OCI-LY1 (cell line): ENCODE results near the gene DGKG.

Source experiments
- H2AFZ ChIP-seq: fragments of 200-600 bp; sonication (generic), shearing (Covaris generic); 2 replicates; pipeline ENCODE4 v1.6.0; 2014; ENCODE audit warnings: antibody characterized with exemption, mild to moderate bottlenecking, low read length
- H3F3A ChIP-seq: fragments of 200-600 bp; sonication (generic), shearing (Covaris generic); 2 replicates; pipeline ENCODE4 v1.6.0; 2014; ENCODE audit warnings: mild to moderate bottlenecking, antibody characterized with exemption, low read length, moderate library complexity; ENCODE audit not compliant: insufficient read depth
- H3K27ac ChIP-seq: fragments of 200-600 bp; sonication (generic); 2 replicates; pipeline ENCODE4 v1.5.1; 2014; ENCODE audit warnings: low read length, mixed run types, mild to moderate bottlenecking, low read depth; ENCODE audit not compliant: poor library complexity, severe bottlenecking
- H3K27me3 ChIP-seq: fragments of 200-600 bp; sonication (generic); 2 replicates; pipeline ENCODE4 v1.6.0; 2014; ENCODE audit warnings: antibody characterized with exemption, mild to moderate bottlenecking, low read length, moderate library complexity; ENCODE audit not compliant: insufficient read depth
- H3K36me3 ChIP-seq: fragments of 200-600 bp; sonication (generic); 2 replicates; pipeline ENCODE4 v1.6.1; 2014; ENCODE audit warnings: mild to moderate bottlenecking, antibody characterized with exemption, low read length, moderate library complexity, mixed read lengths; ENCODE audit not compliant: insufficient read depth
- H3K4me1 ChIP-seq: fragments of 200-600 bp; sonication (generic); 2 replicates; pipeline ENCODE4 v1.5.1; 2014; ENCODE audit warnings: mild to moderate bottlenecking, low read length, moderate library complexity; ENCODE audit not compliant: insufficient read depth, severe bottlenecking
- H3K4me2 ChIP-seq: fragments of 200-600 bp; sonication (generic), shearing (Covaris generic); 2 replicates; pipeline ENCODE4 v1.6.1; 2014; ENCODE audit warnings: low read length
- H3K4me3 ChIP-seq: fragments of 200-600 bp; sonication (generic); 2 replicates; pipeline ENCODE4 v1.5.1; 2014; ENCODE audit warnings: low read length, low read depth, mild to moderate bottlenecking, mixed read lengths; ENCODE audit not compliant: poor library complexity, severe bottlenecking
- H3K79me2 ChIP-seq: fragments of 200-600 bp; shearing (Covaris generic); 2 replicates; pipeline ENCODE4 v1.6.1; 2016; ENCODE audit warnings: mixed run types, low read length, mixed read lengths; ENCODE audit not compliant: insufficient read depth
- H3K9ac ChIP-seq: fragments of 200-600 bp; sonication (generic), shearing (Covaris generic); 2 replicates; pipeline ENCODE4 v1.6.1; 2014; ENCODE audit warnings: mild to moderate bottlenecking, low read length, mixed read lengths
- H3K9me2 ChIP-seq: fragments of 200-600 bp; sonication (generic), shearing (Covaris generic); 2 replicates; pipeline ENCODE4 v1.6.1; 2014; ENCODE audit warnings: low read depth, mild to moderate bottlenecking, low read length, mixed read lengths
- H3K9me3 ChIP-seq: fragments of 200-600 bp; shearing (Covaris generic); 2 replicates; pipeline ENCODE4 v1.6.1; 2014; ENCODE audit warnings: low read length, mixed read lengths
- H4K20me1 ChIP-seq: fragments of 200-600 bp; sonication (generic), shearing (Covaris generic); 2 replicates; pipeline ENCODE4 v1.6.0; 2016; ENCODE audit warnings: mild to moderate bottlenecking, low read length; ENCODE audit not compliant: insufficient read depth
- EZH2 ChIP-seq: fragments of 200-600 bp; sonication (generic), shearing (Covaris generic); IDR thresholded peaks from 2 replicates; pipeline ENCODE4 v1.8.0; 2017; ENCODE audit warnings: borderline replicate concordance, mixed run types, mild to moderate bottlenecking, antibody characterized with exemption, low read length, moderate library complexity, mixed read lengths
- TF ChIP-seq, protein P1 (sequence below): fragments of 200-600 bp; sonication (generic), shearing (Covaris generic); IDR thresholded peaks from 2 replicates; pipeline ENCODE4 v1.5.1; 2017; ENCODE audit warnings: mild to moderate bottlenecking, antibody characterized with exemption, low read length, moderate library complexity, mixed read lengths

DGKG gene

DNA sequence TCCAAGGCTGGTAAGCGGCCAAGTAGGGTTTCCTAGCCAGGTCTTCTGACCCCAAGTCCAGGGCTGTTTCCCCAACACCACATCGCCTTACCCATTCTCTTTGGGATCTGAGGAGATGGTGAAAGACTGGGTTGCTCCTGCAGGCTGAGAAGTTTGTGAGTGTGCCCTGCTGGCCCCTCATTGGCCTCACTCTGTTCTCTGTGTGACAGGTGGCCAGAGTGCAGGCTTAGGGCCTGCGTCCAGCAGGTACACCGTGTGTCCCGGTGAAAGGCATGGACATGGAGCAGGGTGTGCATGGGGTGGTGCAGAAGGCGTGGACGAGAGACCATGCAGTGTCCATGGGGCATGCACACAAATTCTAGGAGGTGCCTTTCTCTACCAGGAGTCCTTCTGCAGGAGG is 91.3 kb downstream of the DGKG start:
- Histone ChIP-seq H3K79me2 (no peaks in the 10 kb centered on the region), H3K4me3 (no peak overlapping the region), H3K27ac (no peak overlapping the region), H3K4me1 (no peaks in the 10 kb centered on the region), H4K20me1 (no peaks in the 10 kb centered on the region), H3K27me3 (0 out of 2 replicates have a peak, but pooled peaks cover 2% of the 10 kb centered on the region), H3K9me3 (no peaks in the 10 kb centered on the region), H2AFZ (no peak overlapping the region), H3K9ac (no peak overlapping the region), H3K4me2 (no peak overlapping the region), H3F3A (no peaks in the 10 kb centered on the region), H3K36me3 (no peaks in the 10 kb centered on the region), H3K9me2 (no peaks in the 10 kb centered on the region)
- TF ChIP-seq, protein P1, sequence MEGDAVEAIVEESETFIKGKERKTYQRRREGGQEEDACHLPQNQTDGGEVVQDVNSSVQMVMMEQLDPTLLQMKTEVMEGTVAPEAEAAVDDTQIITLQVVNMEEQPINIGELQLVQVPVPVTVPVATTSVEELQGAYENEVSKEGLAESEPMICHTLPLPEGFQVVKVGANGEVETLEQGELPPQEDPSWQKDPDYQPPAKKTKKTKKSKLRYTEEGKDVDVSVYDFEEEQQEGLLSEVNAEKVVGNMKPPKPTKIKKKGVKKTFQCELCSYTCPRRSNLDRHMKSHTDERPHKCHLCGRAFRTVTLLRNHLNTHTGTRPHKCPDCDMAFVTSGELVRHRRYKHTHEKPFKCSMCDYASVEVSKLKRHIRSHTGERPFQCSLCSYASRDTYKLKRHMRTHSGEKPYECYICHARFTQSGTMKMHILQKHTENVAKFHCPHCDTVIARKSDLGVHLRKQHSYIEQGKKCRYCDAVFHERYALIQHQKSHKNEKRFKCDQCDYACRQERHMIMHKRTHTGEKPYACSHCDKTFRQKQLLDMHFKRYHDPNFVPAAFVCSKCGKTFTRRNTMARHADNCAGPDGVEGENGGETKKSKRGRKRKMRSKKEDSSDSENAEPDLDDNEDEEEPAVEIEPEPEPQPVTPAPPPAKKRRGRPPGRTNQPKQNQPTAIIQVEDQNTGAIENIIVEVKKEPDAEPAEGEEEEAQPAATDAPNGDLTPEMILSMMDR, result no peak
- TF ChIP-seq EZH2, result no peak

DNA sequence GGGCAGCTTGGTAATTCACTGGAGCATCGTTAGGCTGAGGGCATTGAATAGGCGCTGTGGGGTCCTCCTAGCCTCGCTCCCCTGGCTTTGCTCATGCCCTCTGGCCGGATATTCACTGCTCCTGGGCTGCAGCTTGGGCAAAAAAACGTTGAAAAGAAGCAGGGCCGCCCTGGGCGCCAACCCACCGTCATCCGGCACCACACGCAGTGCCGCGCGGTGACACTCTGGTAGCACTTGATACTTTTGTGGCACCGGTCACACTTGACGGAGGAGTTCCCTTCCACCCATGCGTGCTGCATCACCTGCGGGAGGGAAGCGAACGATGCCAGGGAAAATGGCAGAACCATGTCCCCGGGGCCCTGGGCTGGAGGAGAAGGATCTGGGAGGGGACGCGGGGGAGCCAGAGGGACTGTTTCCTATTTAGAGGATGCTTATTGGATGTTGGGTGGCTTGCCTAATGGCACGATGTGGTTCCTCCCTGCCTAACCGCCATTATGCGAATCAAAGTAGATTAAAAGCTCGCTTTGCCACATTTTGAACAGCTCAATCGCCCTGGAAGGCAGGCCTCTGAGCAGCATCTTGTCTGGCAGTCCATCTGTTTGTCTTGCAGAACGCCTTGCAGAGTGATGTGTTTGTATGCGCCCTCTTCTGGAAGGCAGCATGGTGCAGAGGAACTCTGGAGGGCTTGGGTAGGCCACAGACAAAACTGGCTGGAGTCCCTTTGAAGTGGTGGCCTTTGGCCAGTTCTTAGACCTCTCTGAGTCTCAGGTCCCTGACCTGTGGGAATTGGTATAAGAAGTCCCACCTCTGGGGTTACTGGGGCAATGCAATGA is 93.2 kb downstream of the DGKG start:
- Histone ChIP-seq H3K9me3 (no peaks in the 10 kb centered on the region), H3K4me2 (no peak overlapping the region), H3K9me2 (no peaks in the 10 kb centered on the region), H3K27ac (no peak overlapping the region), H3F3A (no peaks in the 10 kb centered on the region), H3K4me1 (no peaks in the 10 kb centered on the region), H3K79me2 (no peaks in the 10 kb centered on the region), H3K36me3 (no peaks in the 10 kb centered on the region), H3K4me3 (no peak overlapping the region), H3K9ac (no peak overlapping the region), H4K20me1 (no peaks in the 10 kb centered on the region), H2AFZ (no peak overlapping the region), H3K27me3 (0 out of 2 replicates have a peak, but pooled peaks cover 6% of the 10 kb centered on the region)
- no peak for TF ChIP-seq EZH2
- TF ChIP-seq, protein P1, result peak; percentile 62

DNA sequence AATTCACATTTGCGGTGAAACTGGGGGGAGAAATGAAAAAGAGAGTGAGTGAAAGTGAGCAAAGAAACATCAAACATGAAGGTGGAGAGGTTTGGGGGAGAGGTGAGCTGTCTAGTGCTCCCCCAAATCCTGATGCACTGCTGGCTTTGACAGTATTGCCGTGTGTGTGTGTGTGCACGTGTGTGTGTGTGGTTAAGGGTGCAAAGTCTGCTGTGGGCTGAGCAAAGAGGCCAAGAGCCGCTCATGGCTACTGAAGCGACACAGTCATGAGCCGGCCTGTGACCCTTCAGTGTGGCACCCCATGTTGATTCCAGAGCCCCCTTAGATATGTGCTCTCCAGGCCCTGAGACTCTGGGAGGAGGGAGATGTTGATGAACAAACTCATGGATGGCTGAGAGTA is 94.3 kb downstream of the DGKG start:
- Histone ChIP-seq H3K4me1 (no peaks in the 10 kb centered on the region), H3K36me3 (no peaks in the 10 kb centered on the region), H3K9ac (no peak overlapping the region), H3K9me3 (no peaks in the 10 kb centered on the region), H3K9me2 (no peaks in the 10 kb centered on the region), H3F3A (no peaks in the 10 kb centered on the region), H2AFZ (no peak overlapping the region), H4K20me1 (no peaks in the 10 kb centered on the region), H3K27me3 (0 out of 2 replicates have a peak, but pooled peaks cover 6% of the 10 kb centered on the region), H3K79me2 (no peaks in the 10 kb centered on the region), H3K27ac (no peak overlapping the region), H3K4me2 (no peak overlapping the region), H3K4me3 (no peak overlapping the region)
- TF ChIP-seq, protein P1, result no peak
- no peak for TF ChIP-seq EZH2
